Mucosa of stomach (tissue), 1 donor: ENCODE data around the gene HMOX1.
"Not testable (repeated sequence)": the region's sequence is repeated elsewhere in the genome, so short reads cannot be mapped to it uniquely, and the experiment has no call there.

Source experiments
- H3K27me3 ChIP-seq: one replicate; pipeline ENCODE4 v1.7.0; 2013; ENCODE audit warnings: mild to moderate bottlenecking, low read length; ENCODE audit not compliant: control insufficient read depth, insufficient read depth
- H3K36me3 ChIP-seq: one replicate; pipeline ENCODE4 v1.7.0; 2013; ENCODE audit warnings: low read length; ENCODE audit not compliant: control insufficient read depth, insufficient read depth
- H3K4me1 ChIP-seq: one replicate; pipeline ENCODE4 v1.7.0; 2013; ENCODE audit warnings: mild to moderate bottlenecking, low read length; ENCODE audit not compliant: control insufficient read depth, insufficient read depth
- H3K4me3 ChIP-seq: one replicate; pipeline ENCODE4 v1.7.0; 2013; ENCODE audit warnings: low read length
- H3K9ac ChIP-seq: one replicate; pipeline ENCODE4 v1.7.0; 2013; ENCODE audit warnings: mild to moderate bottlenecking, low read length, moderate library complexity
- H3K9me3 ChIP-seq: one replicate; pipeline ENCODE4 v1.7.0; 2013; ENCODE audit warnings: mild to moderate bottlenecking, low read length, moderate library complexity; ENCODE audit not compliant: control insufficient read depth
- donor health status: Pancreatic carcinoma.

The HMOX1 gene

DNA sequence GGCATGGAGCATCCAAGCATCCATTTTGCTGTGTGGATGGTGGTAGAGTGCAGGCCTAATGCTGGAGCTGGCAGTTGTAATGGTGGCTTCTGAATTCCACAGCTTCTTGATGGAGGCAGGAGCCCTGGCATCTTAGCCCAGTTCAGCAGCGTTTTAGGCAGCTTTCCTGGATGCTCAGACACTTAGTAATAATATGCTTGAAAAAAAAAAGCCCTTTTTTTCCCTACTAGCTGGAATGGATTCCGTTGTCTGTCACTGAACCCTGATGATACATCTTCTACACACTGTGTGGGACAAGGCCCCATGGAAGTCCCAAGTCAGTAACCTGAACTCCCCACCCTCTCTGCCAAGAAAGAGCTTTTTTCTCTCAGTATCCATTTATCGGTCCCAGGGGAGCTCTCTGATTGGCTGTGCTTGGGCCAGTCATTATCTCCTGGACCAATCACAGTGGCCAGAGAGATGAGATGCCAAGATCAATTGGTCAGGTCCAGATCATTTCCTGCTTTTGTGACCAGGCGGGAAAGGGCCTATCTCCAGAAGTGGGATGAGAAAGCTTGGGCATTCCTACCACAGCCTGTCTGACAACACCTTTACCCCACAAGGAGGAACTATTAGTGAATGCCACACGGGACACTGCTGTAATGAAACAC, 53.3 kb downstream of the HMOX1 start:
- no peaks in the 10 kb centered on the region for H3K36me3 ChIP-seq
- no peaks in the 10 kb centered on the region for H3K27me3 ChIP-seq
- H3K4me1 ChIP-seq: peaks cover 4% of the 10 kb centered on the region

DNA sequence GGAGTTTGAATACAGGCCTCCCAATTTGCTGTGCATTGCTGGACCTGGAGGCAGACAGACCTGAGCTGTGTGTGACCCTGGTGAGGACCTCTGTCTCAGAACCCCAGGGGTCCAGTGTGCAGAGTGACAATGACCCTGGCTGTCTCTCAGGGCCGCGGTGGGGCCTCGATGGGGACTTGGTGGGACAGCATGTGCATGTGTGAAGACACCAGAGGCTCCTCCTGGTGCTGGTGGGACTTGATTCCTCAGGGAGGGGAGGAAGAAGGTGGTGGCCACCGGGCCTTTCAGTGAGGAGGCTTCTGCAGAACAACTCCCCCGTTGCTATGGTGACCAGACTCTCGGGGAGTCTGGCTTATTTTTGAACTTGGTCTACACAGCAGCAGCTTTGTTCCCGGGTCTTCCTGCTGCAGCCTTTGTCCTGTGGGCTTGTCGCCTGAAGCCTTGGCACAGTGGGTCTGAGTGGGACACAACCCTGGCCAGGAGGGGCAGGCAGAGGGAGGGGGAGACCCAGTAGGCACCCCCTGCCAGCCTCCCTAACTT, 54.4 kb downstream of the HMOX1 start:
- Histone ChIP-seq H3K4me3 (no peak overlapping the region), H3K9me3 (peaks cover 4% of the 10 kb centered on the region), H3K27me3 (no peaks in the 10 kb centered on the region), H3K36me3 (no peaks in the 10 kb centered on the region), H3K4me1 (peaks cover 4% of the 10 kb centered on the region), H3K9ac (no peak overlapping the region)

More for the DNA sequence above, 53.3 kb downstream of the HMOX1 start:
- Histone ChIP-seq H3K4me3 (no peak overlapping the region), H3K9ac (no peak overlapping the region), H3K9me3 (peaks cover 4% of the 10 kb centered on the region)

DNA sequence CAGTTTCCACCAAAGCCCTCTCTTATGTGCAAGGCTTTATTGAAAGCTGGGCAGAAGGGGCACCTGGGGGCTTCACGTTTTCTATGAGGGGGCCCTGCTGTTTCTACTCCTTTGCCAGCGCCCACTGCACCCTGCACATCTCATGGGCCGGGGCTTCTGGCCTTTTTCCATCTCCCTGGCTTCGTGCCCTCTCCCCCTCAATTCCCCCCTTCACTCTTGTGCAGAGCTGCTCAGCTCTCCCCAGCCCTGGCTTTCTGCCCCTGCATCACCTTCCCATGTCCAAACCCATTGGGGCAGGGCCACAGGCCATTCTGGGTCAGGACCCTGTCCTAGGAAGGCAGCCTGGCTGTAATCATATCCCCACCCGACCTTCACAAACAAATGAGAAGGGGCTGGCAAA, 55.5 kb downstream of the HMOX1 start:
- Histone ChIP-seq H3K4me1 (no peaks in the 10 kb centered on the region), H3K27me3 (no peaks in the 10 kb centered on the region), H3K36me3 (no peaks in the 10 kb centered on the region), H3K9ac (no peak overlapping the region), H3K9me3 (peaks cover 4% of the 10 kb centered on the region), H3K4me3 (no peak overlapping the region)

DNA sequence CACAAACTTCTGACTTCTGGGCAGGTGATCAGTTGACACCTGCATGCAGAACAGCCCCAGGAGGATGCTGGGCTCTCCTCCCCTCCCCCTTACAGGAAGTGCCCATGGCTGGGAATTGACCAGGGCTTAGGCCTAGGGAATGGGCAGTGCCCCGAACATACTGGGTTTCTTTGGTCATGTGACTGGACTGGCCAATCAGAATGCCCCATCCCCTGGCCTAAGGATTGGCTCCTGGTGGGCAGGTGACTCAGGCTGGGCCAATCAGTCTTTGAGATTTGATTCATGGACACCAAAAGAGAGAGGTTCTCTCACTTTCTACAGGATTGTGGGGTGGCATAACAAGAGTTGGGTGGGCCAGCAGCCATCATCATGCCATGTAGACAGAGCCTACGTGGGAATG, 56.2 kb downstream of the HMOX1 start:
- Histone ChIP-seq H3K27me3 (no peaks in the 10 kb centered on the region), H3K36me3 (no peaks in the 10 kb centered on the region), H3K9ac (no peak overlapping the region), H3K4me1 (no peaks in the 10 kb centered on the region), H3K9me3 (peaks cover 4% of the 10 kb centered on the region), H3K4me3 (no peak overlapping the region)

DNA sequence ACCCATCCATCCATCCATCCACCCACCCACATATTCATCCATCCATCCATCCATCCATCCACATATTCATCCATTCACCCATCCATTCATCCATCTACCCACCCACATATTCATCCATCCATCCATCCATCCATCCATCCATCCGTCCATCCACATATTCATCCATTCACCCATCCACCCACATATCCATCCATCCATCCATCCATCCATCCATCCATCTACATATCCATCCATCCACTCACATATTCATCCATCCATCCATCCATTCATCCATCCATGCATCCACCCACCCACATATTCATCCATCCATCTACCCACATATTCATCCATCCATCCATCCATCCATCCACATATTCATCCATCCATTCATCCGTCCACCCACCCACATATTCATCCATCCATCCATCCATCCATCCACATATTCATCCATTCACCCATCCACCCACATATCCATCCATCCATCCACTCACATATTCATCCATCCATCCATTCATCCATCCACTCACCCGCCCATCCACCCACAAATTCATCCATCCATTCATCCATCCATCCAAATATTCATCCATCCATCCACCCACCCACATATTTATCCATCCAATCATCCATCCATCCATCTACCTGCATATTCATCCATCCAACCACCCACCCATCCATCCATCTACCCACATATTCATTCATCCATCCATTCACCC, 57.9 kb downstream of the HMOX1 start:
- H3K4me3 ChIP-seq, H3K9me3 ChIP-seq, H3K36me3 ChIP-seq, H3K4me1 ChIP-seq, H3K9ac ChIP-seq, H3K27me3 ChIP-seq: not testable (repeated sequence)

DNA sequence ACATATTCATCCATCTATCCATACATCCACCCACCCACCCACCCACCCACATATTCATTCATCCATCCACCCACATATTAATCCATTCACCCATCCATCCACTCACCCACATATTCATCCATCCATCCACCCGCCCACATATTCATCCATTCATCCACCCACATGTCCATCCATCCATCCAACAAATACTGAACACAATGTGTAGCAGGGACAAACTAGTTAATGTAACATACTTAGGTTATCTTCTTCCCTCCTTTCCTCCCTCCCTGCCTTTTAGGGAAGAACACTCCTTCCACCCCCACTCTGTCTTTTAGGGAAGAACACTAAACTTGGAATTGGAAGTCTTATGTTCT, 58.4 kb downstream of the HMOX1 start:
- no peak overlapping the region for H3K4me3 ChIP-seq
- H3K36me3 ChIP-seq: no peaks in the 10 kb centered on the region
- no peak overlapping the region for H3K9ac ChIP-seq
- H3K4me1 ChIP-seq: no peaks in the 10 kb centered on the region
- H3K27me3 ChIP-seq: no peaks in the 10 kb centered on the region
- H3K9me3 ChIP-seq: no peaks in the 10 kb centered on the region

DNA sequence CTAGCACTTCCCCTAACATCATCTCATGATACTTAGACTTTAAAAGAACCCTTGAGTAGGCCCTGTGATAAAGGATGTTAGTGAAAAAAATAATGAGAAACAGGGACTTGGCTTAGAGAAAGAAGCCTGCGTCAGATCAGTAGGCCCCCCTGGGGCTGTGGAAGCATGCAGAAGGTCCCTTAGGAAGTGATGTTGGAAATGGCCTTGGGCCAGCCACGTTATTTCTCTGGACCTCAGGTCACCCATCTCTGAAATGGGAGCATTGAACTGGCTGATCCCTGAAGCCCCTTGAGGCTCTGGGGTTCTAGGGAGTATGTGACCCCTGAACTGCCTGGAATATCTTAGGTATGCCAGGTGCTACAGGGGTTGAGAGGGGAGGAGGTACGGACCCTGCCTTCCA, 59.2 kb downstream of the HMOX1 start:
- H3K9ac ChIP-seq: no peak overlapping the region
- no peaks in the 10 kb centered on the region for H3K36me3 ChIP-seq

DNA sequence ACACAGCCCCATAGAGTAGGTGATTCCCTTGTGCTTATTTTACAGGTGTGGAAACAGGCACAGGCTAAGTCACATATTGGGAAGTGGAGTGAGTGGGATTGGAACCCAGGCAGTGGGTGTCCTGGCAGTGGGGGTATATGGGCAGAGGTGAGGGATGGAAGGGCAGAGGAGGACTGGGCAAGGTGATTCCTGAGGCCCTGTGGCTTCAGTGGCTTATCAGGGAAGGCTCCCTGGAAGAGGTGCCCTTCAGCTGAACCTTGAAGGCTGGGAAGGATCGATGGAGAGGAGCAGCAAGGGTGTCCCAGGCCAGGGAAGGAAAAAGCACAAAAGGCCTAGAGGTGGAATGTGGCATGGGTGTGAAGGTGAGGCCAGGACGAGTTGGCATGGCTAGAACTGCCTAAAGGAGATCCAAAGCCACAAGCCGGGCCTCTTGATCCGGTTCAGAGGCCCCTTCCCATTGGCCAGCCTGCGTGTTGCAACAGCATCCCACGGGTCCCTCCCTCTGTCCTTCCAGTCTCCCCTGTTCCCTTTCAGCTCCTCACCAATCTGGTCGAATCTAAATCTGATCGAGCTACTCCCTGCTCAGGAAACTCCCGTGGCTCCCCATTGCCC, 60.7 kb downstream of the HMOX1 start:
- H3K4me3 ChIP-seq: no peak overlapping the region
- no peaks in the 10 kb centered on the region for H3K9me3 ChIP-seq
- H3K27me3 ChIP-seq: no peaks in the 10 kb centered on the region
- H3K36me3 ChIP-seq: no peaks in the 10 kb centered on the region
- no peak overlapping the region for H3K9ac ChIP-seq
- no peaks in the 10 kb centered on the region for H3K4me1 ChIP-seq

More for the DNA sequence above, 59.2 kb downstream of the HMOX1 start:
- no peaks in the 10 kb centered on the region for H3K4me1 ChIP-seq
- H3K9me3 ChIP-seq: no peaks in the 10 kb centered on the region
- H3K27me3 ChIP-seq: no peaks in the 10 kb centered on the region
- H3K4me3 ChIP-seq: no peak overlapping the region

DNA sequence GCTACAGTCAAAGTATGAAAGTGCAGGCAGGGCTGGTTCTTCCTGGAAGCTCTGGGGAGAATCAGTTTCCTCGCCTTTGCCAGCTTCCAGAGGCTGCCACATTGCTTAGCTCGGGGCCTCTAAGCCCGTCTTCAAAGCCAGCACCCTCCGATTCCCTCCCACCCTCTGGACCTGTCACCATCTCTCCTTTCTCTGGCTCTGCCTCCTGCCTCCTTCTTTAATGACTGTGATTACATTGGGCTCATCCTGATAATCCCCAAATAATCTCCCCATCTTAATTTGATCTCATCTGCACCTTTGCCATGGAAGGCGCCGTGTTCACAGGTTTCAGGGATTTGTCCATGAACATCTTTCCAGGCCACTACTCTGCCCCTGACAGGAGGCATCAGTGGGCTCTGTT, 61.6 kb downstream of the HMOX1 start:
- Histone ChIP-seq H3K9ac (no peak overlapping the region), H3K36me3 (no peaks in the 10 kb centered on the region), H3K9me3 (no peaks in the 10 kb centered on the region), H3K4me1 (peaks cover under 1% of the 10 kb centered on the region), H3K27me3 (no peaks in the 10 kb centered on the region), H3K4me3 (no peak overlapping the region)

DNA sequence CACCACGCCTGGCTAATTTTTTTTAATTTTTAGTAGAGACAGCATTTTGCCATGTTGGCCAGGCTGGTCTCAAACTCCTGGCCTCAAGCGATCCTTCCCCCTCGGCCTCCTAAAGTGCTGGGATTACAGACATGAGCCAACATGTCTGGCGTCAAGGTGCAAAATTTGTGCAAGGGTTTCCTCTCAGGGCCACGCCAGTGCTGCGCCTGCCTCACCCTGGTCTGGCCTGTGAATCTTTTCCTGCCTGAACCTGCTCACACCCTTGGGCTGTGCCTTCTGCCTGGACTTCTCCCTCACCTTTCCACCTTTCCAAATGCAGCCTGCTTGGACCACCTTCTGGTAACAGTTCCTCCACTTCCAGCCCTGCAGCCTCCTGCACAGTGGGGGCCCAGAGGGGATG, 62.4 kb downstream of the HMOX1 start:
- H3K9ac ChIP-seq: no peak overlapping the region
- peaks cover 9% of the 10 kb centered on the region for H3K4me1 ChIP-seq
- H3K36me3 ChIP-seq: no peaks in the 10 kb centered on the region
- no peaks in the 10 kb centered on the region for H3K27me3 ChIP-seq
- H3K4me3 ChIP-seq: no peak overlapping the region
- no peaks in the 10 kb centered on the region for H3K9me3 ChIP-seq
